Measurements from ENCODE around the gene KLK11. TPM values are rescaled to one million over a fixed set of nuclear protein-coding genes. Genes with fewer than 3 reads are reported as not detected.

Gene KLK11
- total RNA-seq, 1 donor from 2014 or later, result 19.5 TPM

Other genes starting within 250 kb of the KLK11 start
- not detected for gene ACP4, start 236.2 kb downstream of the KLK11 start, total RNA-seq
- 7.9 TPM for gene KLK1, start 202.8 kb downstream of the KLK11 start, total RNA-seq
- not detected for gene KLK15, start 193.0 kb downstream of the KLK11 start, total RNA-seq
- gene KLK3, start 171.7 kb downstream of the KLK11 start, total RNA-seq, result not detected
- gene KLK2, start 153.2 kb downstream of the KLK11 start, total RNA-seq, result not detected
- 0.10 TPM for gene KLK4, start 115.2 kb downstream of the KLK11 start, total RNA-seq
- gene KLK5, start 73.6 kb downstream of the KLK11 start, total RNA-seq, result 21.0 TPM
- gene KLK6, start 57.0 kb downstream of the KLK11 start, total RNA-seq, result 7.3 TPM
- gene KLK7, start 42.7 kb downstream of the KLK11 start, total RNA-seq, result 47.5 TPM
- gene KLK8, start 25.0 kb downstream of the KLK11 start, total RNA-seq, result 14.3 TPM
- gene KLK10, start 6.9 kb downstream of the KLK11 start, total RNA-seq, result 22.4 TPM
- 0.69 TPM for gene KLK12, start 8.4 kb upstream of the KLK11 start, total RNA-seq
- 4.9 TPM for gene KLK13, start 38.5 kb upstream of the KLK11 start, total RNA-seq
- 9.5 TPM for gene KLK14, start 56.3 kb upstream of the KLK11 start, total RNA-seq
- 2.4 TPM for gene CTU1, start 81.8 kb upstream of the KLK11 start, total RNA-seq
- 3.1 TPM for gene SIGLEC9, start 98.3 kb upstream of the KLK11 start, total RNA-seq
- 0.49 TPM for gene SIGLEC7, start 115.7 kb upstream of the KLK11 start, total RNA-seq
- 4.5 TPM for gene CD33, start 198.5 kb upstream of the KLK11 start, total RNA-seq
- gene SIGLECL1, start 224.5 kb upstream of the KLK11 start, total RNA-seq, result not detected

Data from skin of body (tissue), 1 donor.